Prostate gland (tissue), 2 donors: ENCODE measurements around the gene RMDN2.
"Not testable (repeated sequence)": the region's sequence is repeated elsewhere in the genome, so short reads cannot be mapped to it uniquely, and the experiment has no call there.

Experiments
- POLR2A ChIP-seq: fragments of 450-650 bp; IDR thresholded peaks from one replicate; pipeline ENCODE4 v1.6.1; 2016; ENCODE audit warnings: antibody characterized with exemption, mild to moderate bottlenecking
- POLR2AphosphoS5 ChIP-seq: sonication (generic); formaldehyde crosslinking; IDR thresholded peaks from one replicate; pipeline ENCODE4 v1.6.1; 2017; ENCODE audit warnings: antibody characterized with exemption
- TF ChIP-seq, protein P1 (sequence below), 4 experiments: fragments of 200-600 bp in 2 of 4; fragments of 450-650 bp in 2 of 4; sonication (generic) in 2 of 4; IDR thresholded peaks; 1 replicate in 3 of 4; 2 replicates in 1 of 4; pipeline ENCODE4 v1.5.1; 2016 to 2019; ENCODE audit warnings: antibody characterized with exemption in 4 of 4, mild to moderate bottlenecking in 2 of 4, moderate library complexity in 2 of 4

DNA sequence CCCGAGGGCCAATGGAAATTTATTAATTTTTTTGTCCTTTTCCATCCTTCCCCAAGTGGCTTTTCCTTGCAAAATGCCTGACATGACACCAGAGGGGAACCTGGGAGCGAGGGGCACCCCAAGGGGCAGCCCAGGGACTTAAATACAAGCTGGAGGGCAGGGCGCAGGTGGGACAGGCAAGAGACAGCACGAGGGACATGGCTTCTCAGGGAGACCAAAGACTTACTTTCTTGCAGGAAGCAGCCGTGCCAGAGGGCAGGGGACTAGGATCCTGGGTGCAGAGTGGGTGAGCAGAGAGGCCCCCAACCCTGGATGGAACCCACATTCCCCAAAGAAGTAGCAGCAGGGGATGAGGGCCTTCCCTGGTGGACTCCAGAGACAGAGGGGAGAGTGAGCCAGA is 5.3 kb downstream of the RMDN2 start:
- TF ChIP-seq, protein P1, sequence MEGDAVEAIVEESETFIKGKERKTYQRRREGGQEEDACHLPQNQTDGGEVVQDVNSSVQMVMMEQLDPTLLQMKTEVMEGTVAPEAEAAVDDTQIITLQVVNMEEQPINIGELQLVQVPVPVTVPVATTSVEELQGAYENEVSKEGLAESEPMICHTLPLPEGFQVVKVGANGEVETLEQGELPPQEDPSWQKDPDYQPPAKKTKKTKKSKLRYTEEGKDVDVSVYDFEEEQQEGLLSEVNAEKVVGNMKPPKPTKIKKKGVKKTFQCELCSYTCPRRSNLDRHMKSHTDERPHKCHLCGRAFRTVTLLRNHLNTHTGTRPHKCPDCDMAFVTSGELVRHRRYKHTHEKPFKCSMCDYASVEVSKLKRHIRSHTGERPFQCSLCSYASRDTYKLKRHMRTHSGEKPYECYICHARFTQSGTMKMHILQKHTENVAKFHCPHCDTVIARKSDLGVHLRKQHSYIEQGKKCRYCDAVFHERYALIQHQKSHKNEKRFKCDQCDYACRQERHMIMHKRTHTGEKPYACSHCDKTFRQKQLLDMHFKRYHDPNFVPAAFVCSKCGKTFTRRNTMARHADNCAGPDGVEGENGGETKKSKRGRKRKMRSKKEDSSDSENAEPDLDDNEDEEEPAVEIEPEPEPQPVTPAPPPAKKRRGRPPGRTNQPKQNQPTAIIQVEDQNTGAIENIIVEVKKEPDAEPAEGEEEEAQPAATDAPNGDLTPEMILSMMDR (IDR thresholded peaks at IDR 0.05) = not testable (repeated sequence)
- TF ChIP-seq POLR2A, POLR2AphosphoS5: not testable (repeated sequence)
